GM19351 (cell line): Measurements from ENCODE around the gene FADS3.

Experiments used
- ATAC-seq: cut with Tn5 transposase; IDR thresholded peaks from one replicate; pipeline ENCODE4 v1.9.1; 2021; ENCODE audit warnings: mild to moderate bottlenecking, moderate library complexity; ENCODE audit not compliant: unreplicated experiment

Gene FADS3

GRCh38 chr11:61900251-61900650 lies 8.9 kb upstream of the FADS3 start:
- no peak for ATAC-seq

- peak; percentile 73 for ATAC-seq
These were observed 7.9 kb upstream of the FADS3 start for GRCh38 chr11:61899146-61899841.

- no peak for ATAC-seq
These were observed 6.9 kb upstream of the FADS3 start for GRCh38 chr11:61898247-61898582.

- no peak for ATAC-seq
These were observed 6.3 kb upstream of the FADS3 start for GRCh38 chr11:61897387-61898246.

GRCh38 chr11:61896665-61897386 lies 5.5 kb upstream of the FADS3 start:
- ATAC-seq, result no peak

GRCh38 chr11:61895718-61896059 lies 4.3 kb upstream of the FADS3 start:
- no peak for ATAC-seq

GRCh38 chr11:61895046-61895717 lies 3.8 kb upstream of the FADS3 start:
- no peak for ATAC-seq

GRCh38 chr11:61893981-61894380 lies 2.6 kb upstream of the FADS3 start:
- ATAC-seq, result no peak

GRCh38 chr11:61892085-61892370 lies 683 bp upstream of the FADS3 start:
- no peak for ATAC-seq

GRCh38 chr11:61890529-61891330 lies 615 bp downstream of the FADS3 start:
- peak; percentile 32 for ATAC-seq

GRCh38 chr11:61889831-61890230 lies 1.5 kb downstream of the FADS3 start:
- ATAC-seq, result no peak

- no peak for ATAC-seq
These were observed 2.8 kb downstream of the FADS3 start for GRCh38 chr11:61888590-61888989.

GRCh38 chr11:61887839-61888494 lies 3.4 kb downstream of the FADS3 start:
- no peak for ATAC-seq

GRCh38 chr11:61886643-61887042 lies 4.7 kb downstream of the FADS3 start:
- ATAC-seq, result no peak

GRCh38 chr11:61885784-61886580 lies 5.4 kb downstream of the FADS3 start:
- ATAC-seq, result no peak

- no peak for ATAC-seq
These were observed 6.1 kb downstream of the FADS3 start for GRCh38 chr11:61885166-61885778.

- ATAC-seq, result no peak
These were observed 7.4 kb downstream of the FADS3 start for GRCh38 chr11:61883947-61884346.

- ATAC-seq, result no peak
These were observed 8.0 kb downstream of the FADS3 start for GRCh38 chr11:61883327-61883726.

GRCh38 chr11:61882879-61883278 lies 8.5 kb downstream of the FADS3 start:
- ATAC-seq, result no peak
